SJSA1 (cell line): ENCODE results near the gene MIOS. TPM values are rescaled to one million over a fixed set of nuclear protein-coding genes. Genes with fewer than 3 reads are reported as not detected.

ENCODE experiments used
- DNase-seq, 2 experiments: peaks; one replicate each; pipeline ENCODE4 v3.0.0-alpha.2; 2015 to 2020; ENCODE audit warnings: low spot score in 2 of 2, low read depth in 1 of 2
- H3K27ac ChIP-seq: fragments of 250-450 bp; sonication (Bioruptor Pico); 2 replicates; pipeline ENCODE4 v1.5.1; 2020; ENCODE audit warnings: mild to moderate bottlenecking, moderate library complexity
- H3K27me3 ChIP-seq: fragments of 250-450 bp; sonication (Bioruptor Pico); replicated peaks from 2 replicates; pipeline ENCODE4 v1.5.1; 2020; ENCODE audit warnings: mild to moderate bottlenecking, moderate library complexity
- H3K36me3 ChIP-seq: fragments of 250-450 bp; sonication (Bioruptor Pico); 2 replicates; pipeline ENCODE4 v1.5.1; 2020; ENCODE audit warnings: mild to moderate bottlenecking
- H3K4me1 ChIP-seq: fragments of 250-450 bp; sonication (Bioruptor Pico); replicated peaks from 2 replicates; pipeline ENCODE4 v1.6.1; 2021; ENCODE audit warnings: mild to moderate bottlenecking
- H3K4me3 ChIP-seq: fragments of 250-450 bp; sonication (Bioruptor Pico); 2 replicates; pipeline ENCODE4 v1.5.1; 2020; ENCODE audit warnings: mild to moderate bottlenecking
- H3K9me3 ChIP-seq: fragments of 250-450 bp; sonication (Bioruptor Pico); replicated peaks from 2 replicates; pipeline ENCODE4 v1.5.1; 2020; ENCODE audit warnings: mild to moderate bottlenecking
- total RNA-seq: library from RNA; depleted of rRNA; stranded (reverse); fragments of >200 nt; shearing (Covaris generic); gene quantifications from 2 replicates; pipeline ENCODE4 v1.2.3, GENCODE V29; 2014

Gene MIOS
- total RNA-seq, 1 experiment from 2014 or later, result 36.9 TPM

DNA sequence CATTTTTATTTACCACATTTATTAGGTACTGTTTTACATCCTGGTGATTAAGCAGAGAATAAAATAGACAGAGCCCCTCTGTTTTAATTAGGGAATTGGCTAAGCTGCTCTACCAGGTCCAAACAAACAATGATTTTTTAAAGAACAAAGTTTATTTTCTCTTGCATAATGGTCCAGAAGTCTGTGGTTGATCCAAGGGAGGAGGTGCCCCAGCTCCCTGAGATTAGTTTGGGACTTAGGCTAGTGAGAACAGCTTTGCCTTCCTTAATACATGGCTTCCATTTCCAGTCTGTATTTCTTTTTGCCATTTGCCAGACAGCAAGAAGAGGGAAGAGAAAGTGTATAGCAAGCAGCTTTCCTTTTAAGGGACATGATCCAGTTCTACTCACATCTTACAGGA is 2.9 kb upstream of the MIOS start:
- Histone ChIP-seq H3K9me3 (no peaks in the 10 kb centered on the region), H3K27ac (no peak overlapping the region), H3K27me3 (no peaks in the 10 kb centered on the region), H3K4me3 (no peak overlapping the region), H3K36me3 (peaks cover 5% of the 10 kb centered on the region), H3K4me1 (peaks cover 38% of the 10 kb centered on the region)
- no peak for DNase-seq

- no peaks in the 10 kb centered on the region for H3K9me3 ChIP-seq
- no peaks in the 10 kb centered on the region for H3K27me3 ChIP-seq
- peaks cover 5% of the 10 kb centered on the region for H3K36me3 ChIP-seq
- no peak overlapping the region for H3K4me3 ChIP-seq
- peaks cover 38% of the 10 kb centered on the region for H3K4me1 ChIP-seq
- peak; percentile 72 to 81 for DNase-seq
- H3K27ac ChIP-seq, result peak overlapping the region; percentile 38
Measured at GRCh38 chr7:7564323-7564780, 2.3 kb upstream of the MIOS start.

GRCh38 chr7:7565018-7565680 is 1.5 kb upstream of the MIOS start:
- DNase-seq, result no peak
- peaks cover 38% of the 10 kb centered on the region for H3K4me1 ChIP-seq
- no peaks in the 10 kb centered on the region for H3K27me3 ChIP-seq
- peaks cover 11% of the 10 kb centered on the region for H3K36me3 ChIP-seq
- H3K4me3 ChIP-seq, result no peak overlapping the region
- H3K27ac ChIP-seq, result peak overlapping the region; percentile 38
- no peaks in the 10 kb centered on the region for H3K9me3 ChIP-seq

- no peak for DNase-seq
- H3K4me3 ChIP-seq, result peak overlapping the region; percentile 95
- peaks cover 38% of the 10 kb centered on the region for H3K4me1 ChIP-seq
- H3K27ac ChIP-seq, result peak overlapping the region; percentile 88
- H3K27me3 ChIP-seq, result no peaks in the 10 kb centered on the region
- peaks cover 13% of the 10 kb centered on the region for H3K36me3 ChIP-seq
- H3K9me3 ChIP-seq, result no peaks in the 10 kb centered on the region
Measured at GRCh38 chr7:7565746-7566650, 686 bp upstream of the MIOS start.

DNA sequence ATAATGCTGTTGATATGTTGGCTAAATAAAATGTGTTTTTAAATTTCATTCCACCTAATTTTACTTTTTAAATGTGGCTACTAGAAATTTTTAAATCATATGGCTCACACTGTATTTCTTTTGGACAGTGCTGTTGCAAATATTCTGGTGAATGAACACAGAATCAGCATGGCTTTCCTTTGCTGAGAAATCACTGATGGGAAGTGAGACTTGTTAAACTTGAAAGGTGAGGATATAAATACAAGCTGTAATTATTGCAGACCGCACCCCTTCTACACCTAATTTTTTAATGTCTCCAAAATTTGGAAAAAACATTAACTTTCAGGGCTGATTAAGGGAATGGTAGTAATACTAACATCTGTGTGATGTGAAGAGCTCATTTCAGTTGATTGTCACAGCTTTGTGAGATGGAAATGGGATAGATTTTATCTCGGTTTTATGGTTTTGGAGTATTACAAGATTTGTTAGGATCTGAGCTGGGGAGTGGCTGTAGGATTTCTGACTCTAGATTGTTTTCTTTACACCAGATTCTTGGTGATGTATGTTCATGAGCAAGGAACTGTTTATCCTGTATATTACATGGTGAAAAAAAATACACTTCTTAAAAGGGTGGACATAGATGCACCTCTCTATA is 1.3 kb downstream of the MIOS start:
- H3K4me1 ChIP-seq, result peaks cover 38% of the 10 kb centered on the region
- peak overlapping the region; percentile 95 for H3K4me3 ChIP-seq
- peaks cover 25% of the 10 kb centered on the region for H3K36me3 ChIP-seq
- H3K9me3 ChIP-seq, result no peaks in the 10 kb centered on the region
- no peak for DNase-seq
- no peak overlapping the region for H3K27ac ChIP-seq
- H3K27me3 ChIP-seq, result no peaks in the 10 kb centered on the region

DNA sequence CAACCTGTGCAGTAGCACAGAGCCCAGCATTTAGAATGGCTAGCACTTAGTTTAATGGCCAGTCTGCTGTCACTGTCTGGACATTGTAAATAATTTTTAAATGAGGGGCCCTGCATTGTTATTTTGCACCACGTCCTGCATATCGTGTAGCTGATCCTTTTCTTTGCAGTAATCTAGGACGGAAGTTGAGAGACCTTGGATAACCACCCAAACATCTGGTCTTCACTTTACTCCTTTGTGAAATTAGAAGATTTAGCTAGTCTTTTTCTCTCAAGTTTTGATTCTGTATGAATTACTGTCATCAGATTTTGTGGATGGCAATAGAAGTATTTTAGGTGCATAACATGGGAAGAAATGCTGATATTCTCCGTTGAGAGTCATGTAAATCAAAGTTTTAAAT is 1.9 kb downstream of the MIOS start:
- Histone ChIP-seq H3K4me1 (peaks cover 35% of the 10 kb centered on the region), H3K27me3 (no peaks in the 10 kb centered on the region), H3K9me3 (no peaks in the 10 kb centered on the region), H3K36me3 (peaks cover 31% of the 10 kb centered on the region), H3K4me3 (no peak overlapping the region), H3K27ac (no peak overlapping the region)
- no peak for DNase-seq

GRCh38 chr7:7569081-7569527 is 2.4 kb downstream of the MIOS start:
- Histone ChIP-seq H3K4me1 (peaks cover 30% of the 10 kb centered on the region), H3K27ac (no peak overlapping the region), H3K4me3 (no peak overlapping the region), H3K27me3 (no peaks in the 10 kb centered on the region), H3K36me3 (peaks cover 34% of the 10 kb centered on the region), H3K9me3 (no peaks in the 10 kb centered on the region)
- no peak for DNase-seq

GRCh38 chr7:7569615-7570014 is 2.9 kb downstream of the MIOS start:
- peaks cover 34% of the 10 kb centered on the region for H3K36me3 ChIP-seq
- peaks cover 24% of the 10 kb centered on the region for H3K4me1 ChIP-seq
- H3K9me3 ChIP-seq, result no peaks in the 10 kb centered on the region
- H3K27me3 ChIP-seq, result no peaks in the 10 kb centered on the region
- no peak overlapping the region for H3K4me3 ChIP-seq
- H3K27ac ChIP-seq, result no peak overlapping the region
- no peak for DNase-seq

- H3K27ac ChIP-seq, result no peak overlapping the region
- no peak for DNase-seq
- no peaks in the 10 kb centered on the region for H3K27me3 ChIP-seq
- H3K9me3 ChIP-seq, result no peaks in the 10 kb centered on the region
- no peak overlapping the region for H3K4me3 ChIP-seq
- peaks cover 37% of the 10 kb centered on the region for H3K36me3 ChIP-seq
- peaks cover 16% of the 10 kb centered on the region for H3K4me1 ChIP-seq
Measured at GRCh38 chr7:7570584-7570983, 3.9 kb downstream of the MIOS start.

DNA sequence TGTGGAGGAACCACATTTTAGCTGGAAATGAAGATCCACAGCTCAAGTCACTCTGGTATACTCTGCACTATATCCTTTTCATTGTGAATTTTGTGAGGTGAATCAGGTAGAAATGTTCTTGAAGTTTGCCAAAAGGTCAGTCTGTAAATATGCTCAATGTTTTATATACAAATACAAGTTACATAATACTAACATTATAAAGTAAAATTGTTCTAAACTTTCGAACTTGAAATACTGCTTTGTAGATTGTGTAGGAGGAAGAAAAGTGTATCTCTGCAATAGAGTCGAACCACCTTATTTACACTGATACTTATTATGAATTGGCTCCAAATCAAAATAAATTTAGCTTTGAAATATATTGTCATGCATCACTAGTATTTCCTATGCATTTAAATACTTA is 7.0 kb downstream of the MIOS start:
- Histone ChIP-seq H3K36me3 (peaks cover 32% of the 10 kb centered on the region), H3K27me3 (no peaks in the 10 kb centered on the region), H3K4me3 (no peak overlapping the region), H3K27ac (no peak overlapping the region), H3K9me3 (no peaks in the 10 kb centered on the region), H3K4me1 (no peaks in the 10 kb centered on the region)
- no peak for DNase-seq

DNA sequence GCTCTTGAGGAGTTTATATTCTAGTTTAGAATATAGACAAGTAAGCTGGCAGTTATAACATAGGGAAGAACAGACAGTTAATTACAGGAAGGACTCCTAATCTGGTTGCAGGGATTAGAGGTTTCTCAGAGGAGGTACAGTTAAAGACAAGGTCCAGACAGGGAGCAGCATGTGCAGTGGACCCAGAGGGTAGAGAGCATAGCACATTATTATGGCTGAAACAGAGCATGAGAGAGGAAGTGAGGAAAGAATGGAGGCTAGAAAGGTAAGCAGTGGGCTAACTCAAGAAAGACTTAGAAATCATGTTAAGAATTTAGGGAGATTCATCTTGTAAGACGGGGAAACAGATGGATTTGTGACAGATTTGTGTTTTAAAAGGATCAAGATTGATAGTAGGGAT is 9.7 kb downstream of the MIOS start:
- peaks cover 21% of the 10 kb centered on the region for H3K36me3 ChIP-seq
- no peak for DNase-seq
- no peaks in the 10 kb centered on the region for H3K4me1 ChIP-seq
- H3K4me3 ChIP-seq, result no peak overlapping the region
- no peaks in the 10 kb centered on the region for H3K9me3 ChIP-seq
- no peaks in the 10 kb centered on the region for H3K27me3 ChIP-seq
- no peak overlapping the region for H3K27ac ChIP-seq

GRCh38 chr7:7577888-7578287 is 11.2 kb downstream of the MIOS start:
- Histone ChIP-seq H3K9me3 (no peaks in the 10 kb centered on the region), H3K4me3 (no peak overlapping the region), H3K36me3 (peaks cover 17% of the 10 kb centered on the region), H3K27me3 (no peaks in the 10 kb centered on the region), H3K27ac (no peak overlapping the region), H3K4me1 (no peaks in the 10 kb centered on the region)
- DNase-seq, result no peak

DNA sequence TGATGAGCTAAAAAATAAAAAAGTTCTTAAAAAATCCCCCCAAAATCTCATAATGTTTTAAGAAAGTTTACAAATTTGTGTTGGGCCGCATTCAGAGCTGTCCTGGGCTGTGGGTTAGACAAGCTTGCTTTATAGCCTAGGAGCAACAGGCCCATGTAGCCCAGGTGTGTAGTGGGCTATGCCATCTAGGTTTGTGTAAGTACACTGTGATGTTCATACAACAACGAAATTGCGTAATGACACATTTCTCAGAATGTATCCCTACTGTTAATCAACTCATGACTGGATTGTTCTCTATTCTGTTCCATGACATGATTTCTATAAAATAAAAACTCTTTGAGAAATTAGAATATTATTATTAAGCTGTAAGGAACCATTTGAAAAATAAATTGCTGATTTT is 13.0 kb downstream of the MIOS start:
- no peak for DNase-seq

More for the DNA sequence above, 13.0 kb downstream of the MIOS start:
- Histone ChIP-seq H3K27ac (no peak overlapping the region), H3K4me1 (no peaks in the 10 kb centered on the region), H3K4me3 (no peak overlapping the region), H3K9me3 (no peaks in the 10 kb centered on the region), H3K36me3 (peaks cover 11% of the 10 kb centered on the region), H3K27me3 (no peaks in the 10 kb centered on the region)
